ENCODE data around the gene NANOS2.
A peak's percentile ranks its signal among the peaks of the same experiment; 100 is the strongest.

NANOS2 gene

GRCh38 chr19:45895519-45895972, 19.0 kb downstream of the NANOS2 start:
- no peak for DNase-seq (ENCODE audit: low read depth)

DNA sequence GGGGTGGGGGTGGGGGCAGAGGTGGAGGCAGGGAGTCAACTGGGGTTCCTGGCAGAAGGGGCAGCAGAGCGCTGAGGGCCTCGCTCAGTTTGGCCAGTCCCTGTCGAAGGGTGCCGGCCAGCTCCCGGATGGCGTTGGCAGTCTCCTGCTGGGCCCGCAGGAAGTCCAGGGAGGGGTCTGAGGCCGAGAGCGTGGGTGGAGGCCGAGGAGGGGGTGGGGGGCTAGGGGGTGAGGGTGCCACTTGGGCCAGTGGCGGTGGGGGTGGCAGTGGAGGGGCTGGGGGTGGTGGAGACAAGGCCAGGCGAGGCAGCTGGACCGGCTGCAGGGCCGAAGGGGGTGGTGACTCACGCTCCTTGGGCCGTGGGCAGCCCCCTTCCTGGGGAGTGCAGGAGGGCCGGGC, 23.7 kb downstream of the NANOS2 start:
- no peak for DNase-seq (ENCODE audit: low read depth)

- no peak for DNase-seq (ENCODE audit: low read depth)
Observed at GRCh38 chr19:45889210-45889885, 25.2 kb downstream of the NANOS2 start.

DNA sequence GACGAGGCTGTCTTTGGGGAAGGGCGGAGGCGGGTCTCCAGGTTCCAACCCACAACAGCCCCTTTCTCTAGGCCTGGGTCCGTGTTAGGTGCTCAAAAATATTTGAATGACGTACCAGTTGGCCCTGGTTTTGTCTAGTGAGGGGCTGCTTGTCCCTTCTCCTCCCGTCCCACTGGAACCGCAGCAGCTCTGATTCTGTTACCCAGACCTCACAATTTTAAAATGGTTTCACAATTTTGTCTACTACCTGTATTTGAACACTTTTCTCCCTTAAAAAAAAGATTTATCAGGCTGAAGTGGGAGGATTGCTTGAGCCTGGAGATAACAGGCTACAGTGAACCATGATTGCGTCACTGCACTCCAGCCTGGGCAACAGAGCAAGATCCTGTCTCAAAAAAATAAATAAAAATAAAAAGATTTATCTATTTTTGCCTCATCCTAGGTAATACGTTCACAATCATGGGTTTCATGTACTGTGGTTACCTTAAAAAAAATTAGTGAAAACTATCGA, 27.3 kb downstream of the NANOS2 start:
- no peak for DNase-seq (ENCODE audit: low read depth)

DNA sequence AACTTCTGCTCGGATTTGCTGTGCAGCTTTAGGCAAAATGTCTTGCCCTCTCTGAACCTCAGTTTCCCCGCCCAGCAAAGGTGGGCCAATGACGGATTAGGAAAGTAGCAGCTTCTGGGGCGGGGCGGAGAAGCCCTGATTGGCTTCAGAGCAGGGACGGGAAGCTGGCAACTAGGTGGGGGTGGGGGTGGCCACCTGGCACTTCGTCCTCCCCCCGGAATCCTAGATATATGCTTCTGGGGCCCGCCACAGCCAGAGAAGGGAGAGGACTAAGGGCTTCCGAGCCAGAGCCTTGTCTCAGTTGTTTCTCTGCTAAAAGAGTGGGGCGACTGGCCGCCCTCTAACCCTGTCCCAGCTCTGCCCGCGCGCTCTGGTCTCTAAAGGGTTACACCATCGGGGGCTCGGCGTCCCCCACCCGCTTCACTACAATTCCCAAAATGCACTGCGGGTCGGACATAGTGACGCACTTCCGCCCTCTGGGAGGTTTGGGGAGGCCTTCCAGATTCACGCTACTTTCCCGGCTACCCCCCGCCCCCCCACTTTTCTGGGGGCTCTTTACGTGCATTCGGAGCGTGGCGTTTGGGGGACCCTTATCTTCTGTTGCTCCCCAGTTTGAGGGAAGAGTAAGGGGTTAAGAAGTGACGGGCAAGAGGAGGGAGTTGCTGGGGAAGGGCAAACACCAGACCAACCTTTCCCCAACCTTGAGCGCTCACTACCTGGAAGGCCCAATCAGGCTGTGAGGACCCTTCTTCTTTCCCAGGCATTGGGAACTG, 28.0 kb downstream of the NANOS2 start:
- peak; percentile 86 for DNase-seq (ENCODE audit: low read depth)

GRCh38 chr19:45885556-45886426, 28.8 kb downstream of the NANOS2 start, which contains the start of gene IRF2BP1:
Gene IRF2BP1, minus strand, starts transcription at chr19:45886141. Its CDS starts 367 bp downstream, at chr19:45885774.
- DNase-seq (ENCODE audit: low read depth): peak; percentile 80

- no peak for DNase-seq (ENCODE audit: low read depth)
Observed at GRCh38 chr19:45884682-45885555, 29.7 kb downstream of the NANOS2 start.

DNA sequence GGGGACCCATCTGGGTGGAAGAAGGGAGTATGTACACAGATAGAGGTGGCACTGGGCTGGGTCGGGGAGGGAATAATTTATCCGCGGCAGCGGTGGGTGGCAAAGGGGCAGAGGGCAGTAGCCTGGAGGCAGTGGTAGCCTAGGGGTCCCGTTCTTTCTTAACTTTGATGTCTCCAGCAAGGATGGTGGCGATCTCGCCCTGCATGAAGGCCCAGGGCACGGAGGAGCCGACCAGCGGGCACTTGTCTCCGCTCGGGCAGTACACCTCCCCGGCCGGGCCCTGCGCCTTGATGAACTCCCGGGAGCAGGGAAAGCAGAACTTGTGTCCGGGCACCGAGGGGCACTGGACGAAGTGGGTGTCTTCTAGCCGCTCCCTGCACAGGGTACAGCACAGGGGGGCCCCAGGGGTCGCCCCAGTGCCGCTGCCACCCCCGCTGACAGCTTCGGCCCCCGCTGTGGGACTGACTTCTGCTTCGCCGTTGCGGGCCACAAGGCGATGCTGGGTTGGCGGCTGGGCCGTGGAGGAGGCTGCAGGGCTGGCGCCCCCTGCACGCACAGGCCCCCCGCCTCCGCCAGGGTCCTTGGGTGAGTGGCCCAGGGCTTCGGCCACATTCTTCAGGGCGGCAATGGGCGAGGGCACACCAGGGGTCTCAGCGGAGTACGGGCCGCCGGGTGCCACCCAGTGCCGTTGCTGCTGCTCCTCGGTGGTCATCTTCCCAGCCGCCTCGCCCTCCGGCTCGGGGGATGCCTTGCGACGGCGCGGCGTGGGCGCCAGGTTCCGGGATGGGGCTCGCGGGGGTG, 30.5 kb downstream of the NANOS2 start:
- DNase-seq (ENCODE audit: low read depth): no peak

DNA sequence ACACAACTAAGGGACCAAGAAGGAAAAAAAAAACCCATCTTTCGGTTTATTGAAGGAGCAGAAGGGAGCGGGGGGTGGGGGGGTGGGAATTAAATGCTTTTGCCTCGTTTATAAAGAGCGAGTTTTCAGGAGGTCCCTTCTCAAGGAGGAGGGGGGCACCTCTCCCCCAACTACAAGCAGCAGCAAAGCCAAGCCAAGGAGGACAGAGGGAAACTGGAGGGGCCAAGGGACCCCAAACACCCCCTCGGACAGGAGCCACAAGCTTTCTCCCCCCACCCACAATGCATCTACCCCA, 31.0 kb downstream of the NANOS2 start:
- no peak for DNase-seq (ENCODE audit: low read depth)

GRCh38 chr19:45882652-45883585, 31.7 kb downstream of the NANOS2 start:
- peak; percentile 79 for DNase-seq (ENCODE audit: low read depth)

DNA sequence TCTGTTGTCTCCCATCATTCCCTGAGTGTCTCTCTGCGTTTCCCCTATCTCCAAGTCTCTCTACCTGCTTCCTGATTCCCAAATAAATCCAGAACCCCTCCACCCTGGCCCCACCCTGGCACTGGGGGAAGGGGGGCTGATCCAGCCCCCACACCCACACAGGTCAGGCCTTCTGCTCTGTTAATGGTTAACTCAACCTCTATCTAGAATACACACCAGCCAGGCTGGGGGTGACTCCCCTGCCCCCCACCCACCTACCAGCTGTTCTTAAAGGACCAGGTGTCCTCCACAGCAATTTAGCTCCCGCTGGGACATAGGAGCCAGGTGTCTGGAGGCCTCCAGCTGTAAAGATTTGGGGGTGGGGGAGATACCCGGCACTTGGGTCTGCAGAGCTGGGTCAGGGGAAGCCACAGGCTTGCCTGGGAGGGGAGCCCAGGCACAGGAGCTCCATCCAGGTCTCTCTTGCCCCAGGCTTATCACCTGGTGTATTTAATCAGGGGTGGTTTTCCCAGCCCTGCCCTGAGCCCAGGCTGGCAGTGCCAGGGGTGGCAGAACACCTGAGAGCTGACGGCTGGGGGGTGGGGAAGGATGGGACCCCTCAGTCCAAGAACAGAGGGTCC, 32.6 kb downstream of the NANOS2 start:
- no peak for DNase-seq (ENCODE audit: low read depth)

GRCh38 chr19:45881082-45881908, 33.3 kb downstream of the NANOS2 start:
- no peak for DNase-seq (ENCODE audit: low read depth)

DNA sequence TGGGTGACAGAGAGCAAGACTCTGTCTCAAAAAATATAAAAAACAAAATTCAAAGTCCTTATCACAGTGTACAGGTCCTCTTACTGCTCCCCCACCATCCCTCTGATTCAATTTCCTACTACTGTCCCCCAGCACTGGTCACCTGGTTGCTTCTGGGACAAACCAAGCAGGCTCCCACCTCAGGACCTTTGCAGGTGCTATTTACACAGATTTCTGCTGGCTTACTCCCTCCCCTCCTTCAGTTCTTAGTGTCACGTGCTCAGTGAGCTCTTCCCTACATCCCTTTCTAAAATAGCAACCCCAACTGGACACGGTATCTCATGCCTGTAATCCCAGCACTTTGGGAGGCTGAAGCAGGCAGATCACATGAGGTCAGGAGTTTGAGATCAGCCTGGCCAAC, 34.6 kb downstream of the NANOS2 start:
- no peak for DNase-seq (ENCODE audit: low read depth)

DNA sequence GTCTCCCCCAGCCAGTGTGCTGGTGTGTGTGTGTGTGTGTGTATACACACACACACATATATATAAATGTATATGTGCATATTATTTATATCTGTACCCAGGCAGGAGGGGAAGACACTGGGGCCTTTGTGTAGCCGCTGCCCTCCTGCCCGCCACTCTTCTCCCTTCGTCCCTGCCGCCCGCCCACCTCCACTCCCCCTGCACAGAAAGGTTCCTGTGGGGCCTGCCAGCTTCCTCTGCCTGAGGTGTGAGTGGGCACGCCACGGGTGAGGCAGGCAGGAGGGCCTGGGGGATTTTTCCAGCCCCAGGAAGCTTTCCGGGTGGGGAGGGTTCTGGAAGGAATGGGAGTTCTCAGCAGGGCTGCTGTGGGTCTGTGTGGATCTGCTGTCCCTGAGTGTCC, 35.5 kb downstream of the NANOS2 start:
- DNase-seq (ENCODE audit: low read depth): no peak

DNA sequence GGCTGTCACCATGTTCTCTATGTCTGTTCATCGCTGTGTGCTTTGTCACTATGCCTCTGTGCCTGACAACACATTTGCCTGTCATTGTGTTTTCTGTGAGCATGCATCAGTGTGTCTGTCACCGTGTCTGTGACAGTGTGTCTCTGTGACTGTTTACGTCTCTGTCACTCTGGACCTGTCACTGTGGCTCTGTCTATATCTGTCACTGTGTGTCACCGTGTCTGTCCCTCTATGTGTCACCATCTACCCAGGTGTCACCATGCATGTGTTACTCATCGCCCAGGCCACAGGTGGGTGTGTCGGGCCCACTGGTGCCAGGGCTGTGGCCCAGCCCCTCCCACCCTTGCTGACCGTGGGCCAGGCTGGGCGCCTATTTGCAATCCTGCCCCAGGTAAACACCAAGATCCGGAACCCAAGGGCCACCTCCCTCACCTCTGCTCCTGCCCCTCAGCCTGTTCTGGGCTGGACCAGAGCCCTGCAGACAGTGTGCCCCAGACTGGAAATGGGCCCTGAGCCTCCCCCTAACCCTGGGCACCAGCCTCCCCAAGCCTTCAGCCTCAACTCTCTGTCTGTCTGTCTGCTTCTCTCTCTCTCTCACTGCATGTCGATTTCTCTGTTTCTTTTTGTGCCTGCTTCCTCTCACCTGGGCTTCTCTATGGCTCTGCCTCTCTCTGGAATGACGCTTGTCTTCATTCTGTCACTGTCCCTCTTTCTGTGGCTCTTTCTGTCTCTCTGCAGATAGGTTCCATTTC, 36.4 kb downstream of the NANOS2 start:
- DNase-seq (ENCODE audit: low read depth): no peak

- no peak for DNase-seq (ENCODE audit: low read depth)
Observed at GRCh38 chr19:45876411-45877197, 38.0 kb downstream of the NANOS2 start.

- DNase-seq (ENCODE audit: low read depth): no peak
Observed at GRCh38 chr19:45876161-45876410, 38.5 kb downstream of the NANOS2 start.
